ENCODE data around the gene IFFO2.

IFFO2 gene

GRCh38 chr1:18955441-18956192 lies 859 bp downstream of the IFFO2 start:
- Histone ChIP-seq H3K9me2 (replicated peaks; ENCODE audit: insufficient read depth, low read length) (no peaks in the 10 kb centered on the region), H3K4me3 (ENCODE audit: low read length) (peak overlapping the region; percentile 84), H3K9ac (ENCODE audit: low read length) (peak overlapping the region; percentile 64), H3K4me1 (ENCODE audit: low read length) (peaks cover 33% of the 10 kb centered on the region), H3K27ac (ENCODE audit: low read length) (no peak overlapping the region), H3K36me3 (replicated peaks; ENCODE audit: insufficient read depth, low read length) (no peaks in the 10 kb centered on the region), H3K4me2 (ENCODE audit: low read depth, low read length) (peak overlapping the region; percentile 94), H3K79me2 (ENCODE audit: low read length) (peaks cover 45% of the 10 kb centered on the region), H4K20me1 (ENCODE audit: insufficient read depth, low read length) (no peaks in the 10 kb centered on the region), H2AFZ (ENCODE audit: low read length) (peak overlapping the region; percentile 37; the same call in 1 of the 2 replicates), H3K27me3 (replicated peaks; ENCODE audit: insufficient read depth, low read length) (peaks cover 35% of the 10 kb centered on the region), H3F3A (ENCODE audit: insufficient read depth, low read length) (peaks cover 22% of the 10 kb centered on the region; the same call in 1 of the 2 replicates), H3K9me3 (replicated peaks; ENCODE audit: insufficient read depth, low read length) (no peaks in the 10 kb centered on the region)
- TF ChIP-seq CTCF (IDR thresholded peaks at IDR 0.05; ENCODE audit: low read length) (no peak), EZH2 (optimal IDR thresholded peaks at IDR 0.05; ENCODE audit: low read depth, low read length) (no peak), EZH2phosphoT487 (IDR thresholded peaks at IDR 0.05; ENCODE audit: low read length) (no peak)
- DNase-seq = peak; percentile 51

GRCh38 chr1:18955131-18955440 lies 1.4 kb downstream of the IFFO2 start:
- no peak for DNase-seq

DNA sequence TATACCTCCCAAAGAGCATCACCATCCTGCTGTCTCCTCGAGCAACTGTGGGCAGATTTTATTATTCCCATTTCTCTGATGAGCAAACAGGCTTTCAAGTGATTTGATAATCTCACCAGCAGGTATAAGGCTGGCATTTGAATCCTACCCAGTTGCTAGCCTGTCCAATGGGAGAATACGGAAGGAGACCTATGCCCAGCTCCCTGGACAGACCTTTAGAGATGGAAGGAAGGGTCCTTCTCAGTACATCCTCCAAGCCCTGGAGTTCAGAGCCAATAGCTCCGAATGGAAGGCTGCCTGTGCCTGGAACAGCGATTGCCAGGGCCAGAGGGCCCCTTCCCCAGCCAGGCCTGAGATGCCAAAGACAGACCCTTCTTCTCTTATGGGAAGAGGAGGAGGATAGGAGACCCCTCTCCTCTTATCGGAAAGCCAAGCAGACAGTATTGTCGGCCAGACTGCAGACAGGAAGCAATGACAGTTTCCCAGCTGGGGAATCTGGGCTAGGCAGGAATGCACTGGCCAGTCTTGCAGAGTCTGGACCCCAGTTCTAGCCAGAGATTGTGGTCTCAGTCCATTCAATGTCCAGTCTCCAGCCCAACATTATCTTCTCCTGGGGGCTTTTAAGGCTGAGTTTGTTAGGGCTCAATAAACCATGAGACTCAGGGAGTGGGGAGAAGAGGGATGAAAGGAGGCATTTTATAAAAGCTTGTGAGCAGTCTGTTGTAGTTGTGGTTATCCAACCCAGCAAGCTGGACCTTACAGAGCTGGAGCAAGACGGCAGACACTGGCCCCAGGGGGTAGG lies 2.0 kb downstream of the IFFO2 start:
- TF ChIP-seq EZH2 (optimal IDR thresholded peaks at IDR 0.05; ENCODE audit: low read depth, low read length) (no peak), EZH2phosphoT487 (IDR thresholded peaks at IDR 0.05; ENCODE audit: low read length) (no peak), CTCF (IDR thresholded peaks at IDR 0.05; ENCODE audit: low read length) (no peak)
- Histone ChIP-seq H2AFZ (ENCODE audit: low read length) (no peak overlapping the region), H3K27ac (ENCODE audit: low read length) (no peak overlapping the region), H3K9me2 (replicated peaks; ENCODE audit: insufficient read depth, low read length) (no peaks in the 10 kb centered on the region), H3F3A (ENCODE audit: insufficient read depth, low read length) (peaks cover 22% of the 10 kb centered on the region; the same call in 1 of the 2 replicates), H3K4me2 (ENCODE audit: low read depth, low read length) (peak overlapping the region; percentile 94), H3K79me2 (ENCODE audit: low read length) (peaks cover 57% of the 10 kb centered on the region), H3K9ac (ENCODE audit: low read length) (peak overlapping the region; percentile 64; the same call in 1 of the 2 replicates), H3K27me3 (replicated peaks; ENCODE audit: insufficient read depth, low read length) (peaks cover 23% of the 10 kb centered on the region), H3K4me3 (ENCODE audit: low read length) (peak overlapping the region; percentile 84), H3K36me3 (replicated peaks; ENCODE audit: insufficient read depth, low read length) (no peaks in the 10 kb centered on the region), H4K20me1 (ENCODE audit: insufficient read depth, low read length) (no peaks in the 10 kb centered on the region), H3K9me3 (replicated peaks; ENCODE audit: insufficient read depth, low read length) (no peaks in the 10 kb centered on the region), H3K4me1 (ENCODE audit: low read length) (peaks cover 33% of the 10 kb centered on the region)
- no peak for DNase-seq

More at GRCh38 chr1:18955131-18955440, 1.4 kb downstream of the IFFO2 start:
- no peak overlapping the region for H3K27ac ChIP-seq (ENCODE audit: low read length)
- H3F3A ChIP-seq (ENCODE audit: insufficient read depth, low read length) = peaks cover 22% of the 10 kb centered on the region; the same call in 1 of the 2 replicates
- H3K4me3 ChIP-seq (ENCODE audit: low read length) = peak overlapping the region; percentile 84
- peak overlapping the region; percentile 94 for H3K4me2 ChIP-seq (ENCODE audit: low read depth, low read length)
- H3K9me3 ChIP-seq (replicated peaks; ENCODE audit: insufficient read depth, low read length) = no peaks in the 10 kb centered on the region
- no peaks in the 10 kb centered on the region for H4K20me1 ChIP-seq (ENCODE audit: insufficient read depth, low read length)
- TF ChIP-seq EZH2 (optimal IDR thresholded peaks at IDR 0.05; ENCODE audit: low read depth, low read length) (no peak), EZH2phosphoT487 (IDR thresholded peaks at IDR 0.05; ENCODE audit: low read length) (no peak), CTCF (IDR thresholded peaks at IDR 0.05; ENCODE audit: low read length) (no peak)
- H3K27me3 ChIP-seq (replicated peaks; ENCODE audit: insufficient read depth, low read length) = peaks cover 29% of the 10 kb centered on the region
- peaks cover 51% of the 10 kb centered on the region for H3K79me2 ChIP-seq (ENCODE audit: low read length)
- peak overlapping the region; percentile 37; the same call in 1 of the 2 replicates for H2AFZ ChIP-seq (ENCODE audit: low read length)
- H3K9ac ChIP-seq (ENCODE audit: low read length) = peak overlapping the region; percentile 64
- H3K9me2 ChIP-seq (replicated peaks; ENCODE audit: insufficient read depth, low read length) = no peaks in the 10 kb centered on the region
- no peaks in the 10 kb centered on the region for H3K36me3 ChIP-seq (replicated peaks; ENCODE audit: insufficient read depth, low read length)
- peaks cover 33% of the 10 kb centered on the region for H3K4me1 ChIP-seq (ENCODE audit: low read length)

All from MM.1S (cell line).